Nephron progenitor cell (in vitro differentiated cells): ENCODE data around the gene E2F6.

Experiments used
- DNase-seq: peaks from one replicate; pipeline ENCODE4 v3.0.0; 2021
- H3K27ac Mint-ChIP-seq: 2 replicates; pipeline ENCODE4 v1.8.0; 2021; ENCODE audit warnings: mild to moderate bottlenecking, moderate library complexity, mixed read lengths
- H3K27me3 Mint-ChIP-seq: 2 replicates; pipeline ENCODE4 v1.8.0; 2021; ENCODE audit warnings: mild to moderate bottlenecking, low read depth, mixed read lengths; ENCODE audit not compliant: poor library complexity
- H3K36me3 Mint-ChIP-seq: 2 replicates; pipeline ENCODE4 v1.8.0; 2021; ENCODE audit warnings: low read depth, mixed read lengths
- H3K4me1 Mint-ChIP-seq: 2 replicates; pipeline ENCODE4 v1.8.0; 2021; ENCODE audit warnings: mixed read lengths
- H3K4me3 Mint-ChIP-seq: 2 replicates; pipeline ENCODE4 v1.8.0; 2021; ENCODE audit warnings: mild to moderate bottlenecking, moderate library complexity, mixed read lengths
- H3K9me3 Mint-ChIP-seq: 2 replicates; pipeline ENCODE4 v1.8.0; 2021; ENCODE audit warnings: mild to moderate bottlenecking, moderate library complexity, mixed read lengths
- TF ChIP-seq, protein P1 (sequence below): fragments of 200-600 bp; sonication (generic); IDR thresholded peaks from 2 replicates; pipeline ENCODE4 v1.5.0; 2021; ENCODE audit warnings: antibody characterized with exemption

The E2F6 gene

DNA sequence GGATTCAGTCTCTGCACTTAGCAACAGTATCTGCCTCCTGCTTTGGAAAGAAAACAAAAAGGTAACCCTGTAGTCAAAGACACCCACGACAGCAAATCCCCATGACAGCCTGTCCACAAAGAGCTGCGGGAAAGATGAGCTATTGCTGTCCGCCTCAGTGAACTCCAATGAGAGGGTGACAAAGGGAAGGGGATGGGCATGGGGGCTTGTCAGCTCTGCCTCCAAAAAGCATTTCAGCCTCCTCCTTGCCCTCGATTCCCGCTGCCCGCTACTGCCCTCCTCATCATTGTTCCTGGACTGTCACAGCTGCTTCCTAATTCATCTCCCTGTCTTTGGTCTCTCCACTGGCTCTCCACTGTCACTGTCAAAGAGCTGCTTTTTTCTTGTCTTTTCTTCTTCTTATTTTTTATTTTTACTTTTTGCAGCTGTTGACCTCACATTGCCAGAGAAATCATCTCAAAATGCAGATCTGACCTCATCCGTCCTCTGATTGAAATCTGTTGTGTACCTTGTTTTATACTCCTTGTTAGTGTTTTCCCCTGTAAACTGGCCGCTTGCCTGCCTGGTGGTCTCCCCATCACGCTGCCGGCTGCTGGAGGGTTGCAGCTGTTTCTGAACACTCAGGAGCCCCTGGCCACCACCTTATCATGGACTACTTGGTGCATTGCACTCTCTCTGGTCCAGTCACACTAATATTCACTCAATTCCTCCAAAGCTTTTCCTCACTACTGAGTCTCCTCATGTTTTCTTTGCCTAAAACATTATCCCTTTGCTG lies 7.9 kb upstream of the E2F6 start:
- TF ChIP-seq, protein P1, sequence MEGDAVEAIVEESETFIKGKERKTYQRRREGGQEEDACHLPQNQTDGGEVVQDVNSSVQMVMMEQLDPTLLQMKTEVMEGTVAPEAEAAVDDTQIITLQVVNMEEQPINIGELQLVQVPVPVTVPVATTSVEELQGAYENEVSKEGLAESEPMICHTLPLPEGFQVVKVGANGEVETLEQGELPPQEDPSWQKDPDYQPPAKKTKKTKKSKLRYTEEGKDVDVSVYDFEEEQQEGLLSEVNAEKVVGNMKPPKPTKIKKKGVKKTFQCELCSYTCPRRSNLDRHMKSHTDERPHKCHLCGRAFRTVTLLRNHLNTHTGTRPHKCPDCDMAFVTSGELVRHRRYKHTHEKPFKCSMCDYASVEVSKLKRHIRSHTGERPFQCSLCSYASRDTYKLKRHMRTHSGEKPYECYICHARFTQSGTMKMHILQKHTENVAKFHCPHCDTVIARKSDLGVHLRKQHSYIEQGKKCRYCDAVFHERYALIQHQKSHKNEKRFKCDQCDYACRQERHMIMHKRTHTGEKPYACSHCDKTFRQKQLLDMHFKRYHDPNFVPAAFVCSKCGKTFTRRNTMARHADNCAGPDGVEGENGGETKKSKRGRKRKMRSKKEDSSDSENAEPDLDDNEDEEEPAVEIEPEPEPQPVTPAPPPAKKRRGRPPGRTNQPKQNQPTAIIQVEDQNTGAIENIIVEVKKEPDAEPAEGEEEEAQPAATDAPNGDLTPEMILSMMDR: no peak
- Mint-ChIP-seq H3K27me3 (peaks cover 26% of the 10 kb centered on the region), H3K36me3 (no peaks in the 10 kb centered on the region), H3K4me3 (peak overlapping the region; percentile 8), H3K9me3 (no peaks in the 10 kb centered on the region), H3K4me1 (peaks cover 17% of the 10 kb centered on the region), H3K27ac (peak overlapping the region; percentile 41)
- DNase-seq: no peak

DNA sequence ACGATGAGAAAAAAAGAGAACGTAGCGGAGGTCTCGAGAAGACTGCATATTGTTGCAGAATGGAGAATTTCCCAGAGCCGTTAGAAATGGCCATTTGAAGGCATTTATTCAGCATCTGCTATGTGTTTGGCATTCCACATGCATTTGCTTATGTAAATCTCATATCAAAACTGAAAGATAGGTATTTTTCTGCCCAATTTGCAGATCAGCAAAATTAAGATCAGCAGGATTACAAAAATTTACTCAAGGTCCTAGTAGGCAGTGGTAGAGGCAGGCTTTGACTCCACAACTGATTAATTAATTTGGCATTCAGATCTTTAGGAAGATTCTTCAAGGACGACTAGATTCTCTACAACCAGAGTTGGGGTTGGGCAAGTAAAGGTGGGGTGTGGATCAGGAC lies 1.8 kb upstream of the E2F6 start:
- Mint-ChIP-seq H3K27me3 (peaks cover 26% of the 10 kb centered on the region), H3K27ac (no peak overlapping the region), H3K4me3 (no peak overlapping the region), H3K9me3 (peaks cover 24% of the 10 kb centered on the region), H3K36me3 (peaks cover 21% of the 10 kb centered on the region), H3K4me1 (peaks cover 30% of the 10 kb centered on the region)
- TF ChIP-seq, protein P1: no peak
- no peak for DNase-seq

DNA sequence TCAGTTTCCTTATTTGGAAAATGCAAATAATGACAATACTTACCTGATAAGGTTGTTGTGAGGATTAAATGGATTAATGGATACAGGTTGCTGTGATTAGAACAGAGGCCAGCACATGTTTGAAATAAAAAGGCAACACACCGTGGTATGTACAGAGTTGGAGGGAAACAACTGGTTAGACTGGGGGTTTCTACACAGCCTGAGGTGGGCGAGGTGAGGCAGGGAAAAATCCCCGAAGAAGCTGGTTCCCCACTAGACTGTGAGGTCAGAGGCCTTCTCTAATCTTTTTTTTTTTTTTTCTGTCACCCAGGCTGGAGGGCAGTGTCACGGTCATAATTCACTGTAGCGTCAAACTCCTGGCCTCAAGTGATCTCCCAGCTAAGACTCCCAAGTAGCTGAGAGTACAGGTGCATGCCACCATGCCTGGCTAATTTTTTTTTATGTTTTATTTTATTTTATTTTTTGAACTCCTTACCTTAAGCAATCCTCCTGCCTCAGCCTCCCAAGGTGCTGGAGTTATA lies 1.2 kb upstream of the E2F6 start:
- peaks cover 23% of the 10 kb centered on the region for H3K27me3 Mint-ChIP-seq

DNA sequence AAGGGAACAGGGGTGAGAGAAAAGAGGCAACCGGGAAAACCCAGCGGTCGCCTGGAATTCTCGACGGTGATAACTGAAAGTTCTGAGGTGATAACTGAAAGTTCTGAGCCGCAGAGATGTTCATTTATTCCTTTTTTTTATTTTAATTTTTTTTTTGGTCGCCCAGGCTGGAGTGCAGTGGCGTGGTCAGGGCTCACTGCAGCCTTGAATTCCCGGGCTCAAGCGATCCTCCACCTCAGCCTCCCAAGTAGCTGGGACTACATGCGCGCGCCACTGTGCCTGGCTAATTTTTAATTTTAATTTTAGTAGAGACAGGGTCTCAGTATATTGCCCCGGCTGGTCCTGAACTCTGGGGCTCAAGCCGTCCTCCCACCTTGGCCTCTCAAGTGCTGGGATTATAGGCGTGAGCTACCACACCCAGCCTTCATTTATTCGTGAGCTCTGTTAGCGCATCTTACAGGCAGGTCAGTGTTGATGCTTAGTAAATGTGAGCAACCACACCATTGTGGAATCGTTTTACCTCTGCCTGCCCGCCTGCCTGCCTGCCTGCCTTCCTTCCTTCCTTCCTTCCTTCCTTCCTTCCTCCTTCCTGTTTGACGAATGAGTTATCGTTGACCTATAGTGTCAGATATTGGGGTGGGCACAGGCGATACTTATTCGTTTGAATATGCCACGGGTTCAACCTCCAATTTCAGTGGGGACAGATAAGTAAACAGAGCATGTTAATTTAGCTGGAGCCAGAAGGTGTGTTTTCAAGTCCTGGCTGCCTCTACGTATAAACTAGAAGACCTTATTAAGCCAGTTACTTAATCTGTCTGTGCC lies 557 bp upstream of the E2F6 start:
- no peak overlapping the region for H3K27ac Mint-ChIP-seq
- H3K36me3 Mint-ChIP-seq: peaks cover 33% of the 10 kb centered on the region
- peaks cover 24% of the 10 kb centered on the region for H3K9me3 Mint-ChIP-seq
- peak; percentile 6 for DNase-seq
- peaks cover 36% of the 10 kb centered on the region for H3K4me1 Mint-ChIP-seq
- H3K27me3 Mint-ChIP-seq: peaks cover 17% of the 10 kb centered on the region
- TF ChIP-seq, protein P1: no peak
- H3K4me3 Mint-ChIP-seq: peak overlapping the region; percentile 86

More for the DNA sequence above, 1.2 kb upstream of the E2F6 start:
- H3K4me1 Mint-ChIP-seq: peaks cover 35% of the 10 kb centered on the region
- no peak overlapping the region for H3K27ac Mint-ChIP-seq
- no peak for DNase-seq
- peaks cover 27% of the 10 kb centered on the region for H3K36me3 Mint-ChIP-seq
- H3K9me3 Mint-ChIP-seq: peaks cover 24% of the 10 kb centered on the region
- TF ChIP-seq, protein P1: no peak
- peak overlapping the region; percentile 86 for H3K4me3 Mint-ChIP-seq

DNA sequence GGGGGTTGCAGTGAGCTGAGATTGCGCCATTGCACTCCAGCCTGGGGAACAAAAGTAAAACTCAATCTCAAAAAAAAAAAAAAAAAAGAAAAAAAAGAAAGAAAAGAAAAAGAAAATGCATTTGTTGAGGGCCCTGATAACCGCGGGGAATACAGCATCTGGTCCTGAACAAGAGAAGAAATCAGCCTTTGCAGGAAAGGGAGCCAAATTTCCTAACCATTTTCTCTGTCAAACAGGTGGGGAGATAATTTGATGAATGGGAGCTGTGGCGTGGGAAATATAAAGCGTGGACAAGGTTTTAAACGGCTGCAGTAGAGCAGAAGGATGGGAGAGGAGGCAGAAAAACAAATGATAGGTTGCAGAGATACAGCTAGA lies 864 bp downstream of the E2F6 start:
- peak overlapping the region; percentile 86 for H3K4me3 Mint-ChIP-seq
- peaks cover 34% of the 10 kb centered on the region for H3K36me3 Mint-ChIP-seq
- peaks cover 24% of the 10 kb centered on the region for H3K9me3 Mint-ChIP-seq
- no peak for DNase-seq
- H3K27ac Mint-ChIP-seq: peak overlapping the region; percentile 78
- H3K27me3 Mint-ChIP-seq: peaks cover 15% of the 10 kb centered on the region
- TF ChIP-seq, protein P1: no peak
- peaks cover 36% of the 10 kb centered on the region for H3K4me1 Mint-ChIP-seq
